PC-3 (cell line): ENCODE measurements around the gene IFNA21.
"Not testable (repeated sequence)": the region's sequence is repeated elsewhere in the genome, so short reads cannot be mapped to it uniquely, and the experiment has no call there.

Source experiments
- EZH2 ChIP-seq: fragments of 300-600 bp; sonication (generic); IDR thresholded peaks from one replicate; pipeline ENCODE4 v1.6.1; 2017; ENCODE audit warnings: antibody characterized with exemption, mild to moderate bottlenecking, low read length; ENCODE audit not compliant: unreplicated experiment
- EZH2phosphoT487 ChIP-seq: fragments of 300-600 bp; sonication (generic); IDR thresholded peaks from 2 replicates; pipeline ENCODE4 v1.6.1; 2018; ENCODE audit warnings: mild to moderate bottlenecking, antibody characterized with exemption, low read length, borderline replicate concordance
- TF ChIP-seq, protein P1 (sequence below): fragments of 300-600 bp; sonication (generic); conservative IDR thresholded peaks from 2 replicates; pipeline ENCODE4 v1.5.1; 2017; ENCODE audit warnings: antibody characterized with exemption, low read depth, mild to moderate bottlenecking, low read length

GRCh38 chr9:21128186-21128585, 38.3 kb downstream of the IFNA21 start:
- not testable (repeated sequence) for TF ChIP-seq EZH2, EZH2phosphoT487
- TF ChIP-seq, protein P1, sequence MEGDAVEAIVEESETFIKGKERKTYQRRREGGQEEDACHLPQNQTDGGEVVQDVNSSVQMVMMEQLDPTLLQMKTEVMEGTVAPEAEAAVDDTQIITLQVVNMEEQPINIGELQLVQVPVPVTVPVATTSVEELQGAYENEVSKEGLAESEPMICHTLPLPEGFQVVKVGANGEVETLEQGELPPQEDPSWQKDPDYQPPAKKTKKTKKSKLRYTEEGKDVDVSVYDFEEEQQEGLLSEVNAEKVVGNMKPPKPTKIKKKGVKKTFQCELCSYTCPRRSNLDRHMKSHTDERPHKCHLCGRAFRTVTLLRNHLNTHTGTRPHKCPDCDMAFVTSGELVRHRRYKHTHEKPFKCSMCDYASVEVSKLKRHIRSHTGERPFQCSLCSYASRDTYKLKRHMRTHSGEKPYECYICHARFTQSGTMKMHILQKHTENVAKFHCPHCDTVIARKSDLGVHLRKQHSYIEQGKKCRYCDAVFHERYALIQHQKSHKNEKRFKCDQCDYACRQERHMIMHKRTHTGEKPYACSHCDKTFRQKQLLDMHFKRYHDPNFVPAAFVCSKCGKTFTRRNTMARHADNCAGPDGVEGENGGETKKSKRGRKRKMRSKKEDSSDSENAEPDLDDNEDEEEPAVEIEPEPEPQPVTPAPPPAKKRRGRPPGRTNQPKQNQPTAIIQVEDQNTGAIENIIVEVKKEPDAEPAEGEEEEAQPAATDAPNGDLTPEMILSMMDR = not testable (repeated sequence)
